ENCODE results near the gene VN1R5.

- TF ChIP-seq CTCF (IDR thresholded peaks at IDR 0.05 in 8 of 11, conservative IDR thresholded peaks at IDR 0.05 in 3 of 11) (no peak), POLR2A (IDR thresholded peaks at IDR 0.05) (no peak), POLR2AphosphoS5 (IDR thresholded peaks at IDR 0.05) (no peak)
These were observed 37.7 kb upstream of the VN1R5 start for GRCh38 chr1:247218121-247218651.
